DND-41 (cell line): ENCODE results near the gene RXFP4.

Source experiments
- ATAC-seq: fragments of 200-7000 bp; cut with Tn5 transposase; 3 replicates; pipeline ENCODE4 v1.9.1; 2021; ENCODE audit warnings: low read depth; ENCODE audit not compliant: insufficient read depth
- DNase-seq: peaks from one replicate; pipeline ENCODE4 v3.0.0-alpha.2; 2020
- H2AFZ ChIP-seq: 2 replicates; pipeline ENCODE4 v1.6.0; 2012; ENCODE audit warnings: low read depth, low read length
- H3K27ac ChIP-seq: 2 replicates; pipeline ENCODE4 v1.5.1; 2012; ENCODE audit warnings: low read length, inconsistent platforms
- H3K27me3 ChIP-seq: fragments of 200-600 bp; sonication (generic); 2 replicates; pipeline ENCODE4 v1.6.0; 2012; ENCODE audit warnings: low read length, mild to moderate bottlenecking, inconsistent platforms; ENCODE audit not compliant: insufficient read depth, poor library complexity
- H3K36me3 ChIP-seq: 2 replicates; pipeline ENCODE4 v1.5.1; 2012; ENCODE audit warnings: low read length, inconsistent platforms; ENCODE audit not compliant: insufficient read depth
- H3K4me1 ChIP-seq: 2 replicates; pipeline ENCODE4 v1.5.1; 2012; ENCODE audit warnings: mild to moderate bottlenecking, low read length; ENCODE audit not compliant: insufficient read depth
- H3K4me2 ChIP-seq: 2 replicates; pipeline ENCODE4 v1.6.0; 2012; ENCODE audit warnings: mild to moderate bottlenecking, moderate library complexity, low read length, inconsistent platforms; ENCODE audit not compliant: insufficient read depth
- H3K4me3 ChIP-seq, 2 experiments: fragments of 200-600 bp in 1 of 2; shearing (Covaris generic) in 1 of 2; 2 replicates each; pipeline ENCODE4 v1.5.1; 2012 to 2016; ENCODE audit warnings: inconsistent platforms in 2 of 2, low read length in 2 of 2, mild to moderate bottlenecking in 2 of 2, low read depth in 1 of 2, moderate library complexity in 1 of 2
- H3K79me2 ChIP-seq: 2 replicates; pipeline ENCODE4 v1.6.0; 2012; ENCODE audit warnings: low read length, inconsistent platforms; ENCODE audit not compliant: insufficient read depth
- H3K9ac ChIP-seq: 2 replicates; pipeline ENCODE4 v1.6.0; 2012; ENCODE audit warnings: low read depth, mild to moderate bottlenecking, inconsistent platforms, low read length, moderate library complexity
- H3K9me3 ChIP-seq: 2 replicates; pipeline ENCODE4 v1.5.1; 2012; ENCODE audit warnings: low read length, moderate library complexity, mild to moderate bottlenecking, inconsistent platforms; ENCODE audit not compliant: insufficient read depth, severe bottlenecking
- H4K20me1 ChIP-seq: 2 replicates; pipeline ENCODE4 v1.6.0; 2012; ENCODE audit warnings: low read length; ENCODE audit not compliant: insufficient read depth
- EZH2 ChIP-seq: IDR thresholded peaks from 3 replicates; pipeline ENCODE4 v1.6.1; 2012; ENCODE audit warnings: borderline replicate concordance, low read depth, mild to moderate bottlenecking, moderate library complexity, low read length, inconsistent platforms; ENCODE audit not compliant: severe bottlenecking
- TF ChIP-seq, protein P1 (sequence below): IDR thresholded peaks from 2 replicates; pipeline ENCODE4 v1.5.1; 2012; ENCODE audit warnings: borderline replicate concordance, low read length, moderate library complexity, mild to moderate bottlenecking; ENCODE audit not compliant: poor library complexity, severe bottlenecking; ENCODE audit errors: extremely low read depth

RXFP4 gene

GRCh38 chr1:155979597-155980343, 38.3 kb downstream of the RXFP4 start:
- peaks cover 22% of the 10 kb centered on the region for H4K20me1 ChIP-seq
- no peak for ATAC-seq
- peaks cover 8% of the 10 kb centered on the region; the same call in 1 of the 2 replicates for H3K36me3 ChIP-seq
- TF ChIP-seq EZH2, result no peak
- TF ChIP-seq, protein P1, sequence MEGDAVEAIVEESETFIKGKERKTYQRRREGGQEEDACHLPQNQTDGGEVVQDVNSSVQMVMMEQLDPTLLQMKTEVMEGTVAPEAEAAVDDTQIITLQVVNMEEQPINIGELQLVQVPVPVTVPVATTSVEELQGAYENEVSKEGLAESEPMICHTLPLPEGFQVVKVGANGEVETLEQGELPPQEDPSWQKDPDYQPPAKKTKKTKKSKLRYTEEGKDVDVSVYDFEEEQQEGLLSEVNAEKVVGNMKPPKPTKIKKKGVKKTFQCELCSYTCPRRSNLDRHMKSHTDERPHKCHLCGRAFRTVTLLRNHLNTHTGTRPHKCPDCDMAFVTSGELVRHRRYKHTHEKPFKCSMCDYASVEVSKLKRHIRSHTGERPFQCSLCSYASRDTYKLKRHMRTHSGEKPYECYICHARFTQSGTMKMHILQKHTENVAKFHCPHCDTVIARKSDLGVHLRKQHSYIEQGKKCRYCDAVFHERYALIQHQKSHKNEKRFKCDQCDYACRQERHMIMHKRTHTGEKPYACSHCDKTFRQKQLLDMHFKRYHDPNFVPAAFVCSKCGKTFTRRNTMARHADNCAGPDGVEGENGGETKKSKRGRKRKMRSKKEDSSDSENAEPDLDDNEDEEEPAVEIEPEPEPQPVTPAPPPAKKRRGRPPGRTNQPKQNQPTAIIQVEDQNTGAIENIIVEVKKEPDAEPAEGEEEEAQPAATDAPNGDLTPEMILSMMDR, result no peak
- H3K27ac ChIP-seq, result peak overlapping the region; percentile 97
- H3K9ac ChIP-seq, result peak overlapping the region; percentile 90; the same call in 1 of the 2 replicates
- H3K27me3 ChIP-seq, result no peaks in the 10 kb centered on the region
- peaks cover 45% of the 10 kb centered on the region for H3K4me1 ChIP-seq
- DNase-seq, result no peak
- no peaks in the 10 kb centered on the region for H3K9me3 ChIP-seq
- H3K4me3 ChIP-seq, result peak overlapping the region in 1 of 2 experiments; percentile 73; a peak in 2 of 4 replicates
- peaks cover 39% of the 10 kb centered on the region for H3K79me2 ChIP-seq
- no peak overlapping the region for H2AFZ ChIP-seq
- peak overlapping the region; percentile 80 for H3K4me2 ChIP-seq

DNA sequence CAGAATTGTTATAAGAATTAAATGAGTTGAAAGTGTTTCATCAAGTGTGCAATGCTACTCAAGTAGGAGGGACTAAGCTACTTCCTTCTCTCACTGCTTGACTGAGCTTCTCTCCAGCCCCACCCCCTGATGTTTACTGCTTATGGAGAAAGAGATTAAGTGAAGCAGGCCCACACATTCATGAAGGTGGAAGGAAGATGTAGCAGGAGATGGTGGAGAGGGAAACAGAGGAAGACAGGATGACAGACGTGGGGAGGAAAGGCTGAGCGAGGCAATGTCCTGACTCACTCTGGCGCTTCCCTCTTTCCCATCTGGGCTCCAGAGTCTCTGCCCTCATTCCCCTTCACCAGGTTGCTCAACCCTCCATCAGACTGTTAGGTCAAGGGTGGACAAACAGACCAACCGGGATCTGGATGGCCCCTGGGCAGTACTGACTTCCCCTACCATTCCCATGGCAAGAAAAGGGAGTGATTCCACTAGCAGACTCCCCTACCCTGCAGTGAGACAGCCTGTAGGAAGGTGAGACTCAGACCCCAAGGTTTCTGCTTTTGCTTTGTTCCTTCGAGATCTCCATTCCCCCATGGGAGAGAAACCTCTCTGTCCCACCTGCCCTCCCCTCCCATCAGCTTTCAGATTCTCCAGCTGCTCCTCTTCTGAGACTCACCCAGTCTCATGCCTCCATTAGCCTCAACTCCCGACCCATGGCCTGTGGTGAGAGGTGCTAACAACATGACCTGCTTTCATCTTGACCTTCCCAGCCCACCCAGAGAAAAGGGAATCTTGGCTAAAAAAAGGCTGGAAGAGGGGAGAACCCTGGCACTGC, 40.0 kb downstream of the RXFP4 start:
- DNase-seq, result peak; percentile 26
- no peak overlapping the region for H2AFZ ChIP-seq
- H3K4me3 ChIP-seq, result no peak overlapping the region
- H3K4me1 ChIP-seq, result peaks cover 28% of the 10 kb centered on the region
- no peak overlapping the region for H3K4me2 ChIP-seq
- no peaks in the 10 kb centered on the region for H3K27me3 ChIP-seq
- TF ChIP-seq, protein P1, result no peak
- TF ChIP-seq EZH2, result no peak
- H3K79me2 ChIP-seq, result peaks cover 27% of the 10 kb centered on the region
- ATAC-seq, result no peak
- peaks cover 2% of the 10 kb centered on the region; the same call in 1 of the 2 replicates for H3K36me3 ChIP-seq
- H4K20me1 ChIP-seq, result peaks cover 9% of the 10 kb centered on the region; the same call in 1 of the 2 replicates
- no peaks in the 10 kb centered on the region for H3K9me3 ChIP-seq
- no peak overlapping the region for H3K27ac ChIP-seq
- H3K9ac ChIP-seq, result no peak overlapping the region

DNA sequence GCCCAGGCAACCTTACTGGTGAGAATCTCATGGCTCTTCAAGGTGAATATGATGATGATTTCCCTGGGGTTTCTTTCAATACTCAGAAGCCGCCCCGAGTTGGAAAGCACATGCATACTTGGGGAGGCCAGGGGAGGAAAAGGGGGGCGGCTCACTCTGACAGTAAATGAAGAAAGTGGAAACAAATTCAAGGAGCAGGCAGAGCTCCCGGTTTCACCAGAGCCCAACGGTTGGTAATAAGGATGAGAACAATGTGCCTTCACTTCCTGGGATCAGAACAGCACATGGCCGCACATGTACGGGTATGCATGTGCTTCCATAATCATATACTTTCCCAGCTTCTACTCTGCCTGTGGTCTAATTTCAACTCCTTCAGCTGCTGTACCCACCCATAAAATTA, 40.7 kb downstream of the RXFP4 start:
- Histone ChIP-seq H3K4me1 (peaks cover 22% of the 10 kb centered on the region), H3K4me3 (no peak overlapping the region)

More for the DNA sequence above, 40.7 kb downstream of the RXFP4 start:
- peaks cover 23% of the 10 kb centered on the region for H3K79me2 ChIP-seq
- H3K4me2 ChIP-seq, result no peak overlapping the region
- H3K27me3 ChIP-seq, result no peaks in the 10 kb centered on the region
- no peak overlapping the region for H3K27ac ChIP-seq
- H3K36me3 ChIP-seq, result peaks cover 2% of the 10 kb centered on the region; the same call in 1 of the 2 replicates
- no peaks in the 10 kb centered on the region for H3K9me3 ChIP-seq
- H2AFZ ChIP-seq, result no peak overlapping the region
- peaks cover 6% of the 10 kb centered on the region; the same call in 1 of the 2 replicates for H4K20me1 ChIP-seq
- TF ChIP-seq EZH2, result no peak
- TF ChIP-seq, protein P1, result no peak
- no peak for DNase-seq
- ATAC-seq, result no peak
- H3K9ac ChIP-seq, result no peak overlapping the region
